Right ventricle myocardium superior (tissue), 1 donor: Measurements from ENCODE around the gene LRG1. TPM values are rescaled to one million over a fixed set of nuclear protein-coding genes. Genes with fewer than 3 reads are reported as not detected.

ENCODE experiments used
- ATAC-seq: fragments of 200-7000 bp; cut with Tn5 transposase; one replicate; pipeline ENCODE4 v1.9.1; 2020; ENCODE audit warnings: mild to moderate bottlenecking; ENCODE audit not compliant: poor library complexity
- DNase-seq: peaks from one replicate; pipeline ENCODE4 v3.0.0-alpha.2; 2020
- intact Hi-C: fragments of 100-400 bp; cut with DNase I; formaldehyde crosslinking; loops from one replicate; pipeline ENCODE4 v1.11.2; 2022
- long read RNA-seq: library from polyadenylated mRNA; unstranded; transcript quantifications from one replicate; pipeline ENCODE4 v2.0.0, GENCODE V29; 2021
- total RNA-seq: library from RNA; stranded (reverse); fragmentation: NEBNext Ultra II Directional; extraction: Animal tissue kit (Norgen Biotek cat#: 25700); gene quantifications from one replicate; pipeline ENCODE4 v1.2.1, GENCODE V29; 2021
- donor health status: DM: no; HTN: yes; CAD: no; lungs with severe emphysema.

The LRG1 gene
- total RNA-seq = 0.22 TPM
- long read RNA-seq = 0 reads

GRCh38 chr19:4539693-4540581 lies at the start of gene LRG1:
TSS of gene LRG1 (minus strand) at chr19:4540036. CDS start at chr19:4540013, 23 bp downstream.
- intact Hi-C loops = no loop called here
- DNase-seq (no peak), ATAC-seq (peak; percentile 15)

DNA sequence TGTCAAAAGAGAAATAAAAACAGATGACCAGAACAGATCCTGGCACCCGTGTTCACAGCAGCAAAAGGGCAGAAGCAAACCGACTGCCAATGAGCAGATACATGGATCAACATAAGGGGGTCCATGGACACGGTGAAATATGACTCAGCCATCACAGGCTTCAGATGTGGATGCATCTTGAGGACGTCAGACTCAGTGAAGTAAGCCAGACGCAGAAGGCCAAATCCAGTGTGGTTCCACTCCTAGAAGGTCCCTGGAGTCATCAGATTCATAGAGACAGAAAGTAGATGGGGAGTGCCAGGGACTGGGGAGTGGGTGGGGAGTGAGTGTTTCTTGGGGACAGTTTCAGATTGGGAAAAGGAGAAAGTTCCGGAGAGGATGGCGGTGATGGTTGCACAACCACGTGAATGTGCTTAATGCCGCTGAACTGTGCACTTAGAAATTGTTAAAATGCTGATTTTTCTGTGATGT lies 48.5 kb upstream of the LRG1 start:
- DNase-seq (no peak), ATAC-seq (no peak)
- intact Hi-C loops = no loop called here

GRCh38 chr19:4587527-4587926 lies 47.7 kb upstream of the LRG1 start:
- intact Hi-C loops = no loop called here

DNA sequence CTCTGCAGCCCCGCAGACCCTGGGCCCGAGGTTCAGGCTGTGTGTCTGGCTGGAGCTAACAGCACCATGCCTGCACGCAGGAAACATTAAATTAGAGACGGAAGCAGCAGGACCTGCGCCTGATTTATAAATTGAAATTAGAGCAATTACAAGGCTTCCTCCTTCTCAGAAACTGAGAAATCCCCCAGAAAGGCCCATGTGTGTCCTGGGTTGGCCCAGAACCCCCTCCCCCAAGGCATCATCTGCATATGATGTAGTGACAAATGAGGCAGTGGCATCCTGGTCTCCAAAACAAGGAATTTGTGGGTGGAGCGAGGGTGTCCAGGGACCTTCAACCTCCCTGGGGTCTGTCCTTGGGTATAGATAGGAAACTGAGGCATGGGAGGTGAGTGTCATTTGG lies 46.9 kb upstream of the LRG1 start:
- ATAC-seq (no peak), DNase-seq (no peak)
- intact Hi-C loops = no loop called here

More at GRCh38 chr19:4587527-4587926, 47.7 kb upstream of the LRG1 start:
- ATAC-seq (no peak), DNase-seq (no peak)

- no peak for DNase-seq
- no peak for ATAC-seq
- intact Hi-C loops = no loop called here
Observed at GRCh38 chr19:4586245-4586644, 46.4 kb upstream of the LRG1 start.

DNA sequence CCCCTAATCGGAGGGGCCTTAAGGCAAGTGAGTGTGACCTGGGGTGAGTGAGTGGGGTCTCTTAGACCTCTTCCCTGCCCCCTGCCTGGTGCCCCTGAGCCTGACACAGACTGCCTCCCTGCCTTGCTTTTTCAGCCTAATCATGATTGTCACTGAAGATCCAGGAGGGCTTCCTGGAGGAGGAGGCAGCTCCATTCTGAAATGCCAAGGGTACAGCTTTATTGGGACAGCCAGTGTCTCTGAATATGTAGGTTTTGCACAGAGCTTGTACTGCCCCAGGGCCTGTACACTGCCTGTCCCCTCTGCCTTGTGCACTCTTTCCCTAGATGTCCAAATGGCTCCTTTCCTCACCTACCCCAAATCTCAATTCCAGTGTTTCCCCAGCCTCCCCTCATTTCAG lies 45.7 kb upstream of the LRG1 start:
- ATAC-seq = no peak
- intact Hi-C loops = no loop called here
- DNase-seq = no peak

GRCh38 chr19:4584670-4585460 lies 45.0 kb upstream of the LRG1 start:
- DNase-seq = no peak
- no peak for ATAC-seq
- intact Hi-C loops = no loop called here

GRCh38 chr19:4583961-4584669 lies 44.3 kb upstream of the LRG1 start:
- ATAC-seq = peak; percentile 64
- intact Hi-C loops = no loop called here
- no peak for DNase-seq

DNA sequence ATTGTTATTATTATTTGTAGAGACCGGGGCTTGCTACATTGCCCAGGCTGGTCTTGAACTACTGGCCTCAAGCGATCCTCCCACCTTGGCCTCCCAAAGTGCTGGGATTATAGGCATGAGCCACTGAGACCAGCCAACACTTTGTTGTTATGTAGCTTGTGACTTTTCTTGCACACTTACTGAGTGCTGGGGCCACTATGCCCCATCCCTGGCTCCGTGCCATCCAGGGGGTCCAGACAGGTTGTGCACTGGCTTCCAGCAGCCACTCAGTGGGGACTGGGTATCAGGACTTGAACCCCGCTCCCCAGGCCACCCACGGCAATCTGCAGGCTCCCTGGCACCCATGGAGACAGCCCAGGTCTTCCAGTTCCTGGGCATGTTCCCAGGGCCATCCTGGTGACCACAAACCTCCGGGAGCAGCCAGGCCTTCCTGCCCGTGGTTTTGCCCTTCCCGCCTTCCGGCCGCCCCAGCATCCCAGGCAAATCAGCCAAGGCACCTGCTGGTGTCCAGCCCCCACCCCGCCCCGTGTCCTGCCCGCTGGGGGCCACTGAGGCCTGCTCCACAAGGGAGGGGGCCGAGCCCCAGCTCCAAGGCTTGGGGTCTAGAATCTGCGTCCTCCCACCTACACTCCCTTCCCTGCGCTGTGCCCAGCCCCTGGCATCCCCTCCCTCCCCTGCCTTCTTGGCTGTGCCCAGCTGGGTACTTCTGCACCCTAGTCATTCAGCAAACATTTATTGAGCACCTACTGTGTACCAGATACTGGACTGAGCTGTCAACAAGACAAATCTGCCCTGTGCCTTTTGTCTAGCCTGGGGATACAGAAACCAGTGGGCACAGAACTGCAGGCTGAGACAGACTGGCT lies 43.4 kb upstream of the LRG1 start:
- DNase-seq (no peak), ATAC-seq (no peak)
- intact Hi-C loops = no loop called here

DNA sequence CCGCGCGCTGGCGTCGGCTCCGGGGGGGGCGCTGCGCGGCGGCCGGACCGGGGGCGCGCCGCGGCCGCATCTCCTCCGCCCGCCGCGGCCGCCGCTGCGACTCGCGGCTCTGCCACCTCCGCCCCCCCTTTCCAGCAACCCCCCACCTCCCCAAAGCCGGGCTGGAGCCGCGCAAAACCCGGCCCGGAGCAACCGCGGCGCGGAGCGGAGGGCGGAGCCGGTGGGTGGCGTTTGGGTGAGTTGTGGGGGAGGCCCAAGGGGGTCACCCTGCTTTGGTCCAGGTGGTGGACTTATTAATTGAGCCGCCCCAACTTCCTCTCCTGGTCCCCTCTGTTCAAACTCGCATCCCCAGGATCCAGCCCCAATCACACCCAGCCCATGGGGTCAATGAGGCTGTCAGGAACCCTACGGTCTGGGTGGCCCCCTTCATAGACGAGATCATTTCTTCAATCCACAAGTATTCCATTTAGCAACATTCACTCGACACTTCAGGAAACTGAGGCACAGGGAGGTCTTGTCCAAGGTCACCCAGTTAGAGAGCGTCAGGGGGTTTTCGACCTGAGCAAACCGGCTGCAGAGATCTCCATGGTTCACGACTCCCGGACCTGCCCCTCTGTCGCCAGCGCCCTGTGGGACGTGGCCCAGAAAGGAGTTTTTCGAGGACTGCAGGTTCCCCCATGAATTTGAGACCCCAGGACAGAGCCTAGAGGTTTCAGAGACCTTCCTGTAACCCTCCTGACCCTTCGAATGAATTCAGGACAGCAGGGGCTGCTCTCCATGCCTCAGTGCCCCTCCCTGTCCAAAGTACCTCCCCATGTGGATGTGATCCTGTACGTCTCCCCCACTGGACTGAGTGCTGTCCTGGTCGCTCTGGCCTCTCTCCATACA lies 42.1 kb upstream of the LRG1 start:
- no peak for ATAC-seq
- no peak for DNase-seq
- intact Hi-C loops = no loop called here

DNA sequence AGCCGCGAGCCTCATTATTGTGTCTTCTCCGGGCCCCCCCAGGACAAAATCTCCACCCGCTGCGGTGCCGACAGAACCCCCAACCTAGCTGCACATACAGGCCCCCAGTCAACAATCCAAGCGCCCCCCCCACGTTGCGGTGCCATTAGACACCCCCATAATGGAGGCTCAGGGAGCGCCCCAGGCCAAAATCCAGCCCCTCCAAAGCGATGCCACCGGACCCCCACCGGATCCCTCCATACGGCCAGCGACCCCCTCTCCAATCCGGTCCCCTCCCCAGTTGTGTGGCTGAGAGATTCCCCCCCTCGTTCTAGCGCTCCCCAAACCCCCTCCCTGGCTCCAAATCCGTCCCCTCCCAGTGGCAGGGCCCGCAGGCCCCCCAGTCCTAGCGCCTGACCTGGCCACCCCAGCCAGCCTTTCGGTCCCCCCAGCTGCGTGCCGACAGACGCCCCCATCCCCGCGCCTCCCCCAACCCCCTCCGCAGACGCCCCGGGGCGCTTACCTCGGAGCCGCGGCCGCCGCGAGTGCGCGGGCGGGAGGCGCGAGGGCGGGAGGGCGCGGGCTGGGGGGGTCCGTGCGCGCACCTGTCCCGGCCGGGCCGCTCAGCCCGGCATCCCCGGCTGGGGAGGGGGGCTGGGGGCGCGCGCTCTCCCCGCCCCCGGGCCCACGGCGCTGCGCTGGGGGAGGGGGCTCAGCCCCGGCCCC lies 41.3 kb upstream of the LRG1 start:
- DNase-seq (no peak), ATAC-seq (no peak)
- intact Hi-C loops = no loop called here

GRCh38 chr19:4580021-4580901 lies 40.4 kb upstream of the LRG1 start:
- intact Hi-C loops = no loop called here
- DNase-seq = no peak
- no peak for ATAC-seq

- ATAC-seq (no peak), DNase-seq (no peak)
- intact Hi-C loops = loop anchor here (5.0 kb wide), 1 partner anchor 53 kb away; no protein-coding TSS in a partner anchor
Observed at GRCh38 chr19:4579389-4579788, 39.6 kb upstream of the LRG1 start.

DNA sequence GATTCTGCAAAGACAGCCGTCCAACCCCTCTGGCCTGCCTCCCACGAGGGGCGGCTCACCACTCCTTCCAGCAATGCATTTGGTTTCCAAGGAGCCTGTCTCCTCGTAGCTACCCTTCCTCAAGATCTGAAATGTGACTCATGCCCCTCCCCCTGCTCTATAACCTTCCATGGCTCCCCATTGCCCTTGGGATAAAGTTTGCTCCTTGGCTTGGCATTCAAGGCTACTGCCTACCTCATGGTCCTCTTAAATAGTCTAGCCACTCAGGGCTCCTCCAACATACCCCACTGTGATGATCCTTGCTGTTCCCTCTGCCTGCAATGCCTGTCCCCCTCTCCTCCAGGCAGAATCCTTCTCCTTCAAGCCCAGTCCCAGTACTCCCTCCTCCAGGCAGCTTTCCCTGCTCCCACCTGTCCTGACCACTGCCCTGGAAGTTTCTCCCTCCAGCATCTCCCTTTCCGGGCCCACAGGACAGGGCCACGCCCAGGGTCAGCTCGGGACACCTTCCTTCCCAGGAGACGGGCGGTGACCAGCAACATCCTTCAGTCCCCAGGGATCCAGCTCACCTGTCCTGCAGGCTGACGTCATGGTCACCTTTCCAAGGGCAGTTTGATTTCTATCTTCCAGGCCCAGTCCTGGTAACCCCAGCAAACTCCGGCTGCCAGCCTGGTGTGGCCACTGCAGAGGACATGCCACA lies 38.9 kb upstream of the LRG1 start:
- intact Hi-C loops = loop anchor here (5.0 kb wide), 1 partner anchor 54 kb away; no protein-coding TSS in a partner anchor
- DNase-seq (no peak), ATAC-seq (no peak)
